GM04504 (cell line): ENCODE data around the gene VSIG10L.

Source experiments
- DNase-seq: peaks from one replicate; pipeline ENCODE4 v3.0.0-alpha.2; 2012; ENCODE audit warnings: low read depth

Gene VSIG10L

GRCh38 chr19:51317376-51317775 lies 24.6 kb downstream of the VSIG10L start:
- DNase-seq: no peak

GRCh38 chr19:51316688-51317087 lies 25.3 kb downstream of the VSIG10L start:
- DNase-seq: no peak

- no peak for DNase-seq
Observed at GRCh38 chr19:51311351-51312257, 30.3 kb downstream of the VSIG10L start, which contains the start of gene IGLON5. IGLON5 (plus strand) TSS chr19:51311644; CDS start chr19:51311848, 204 bp downstream.

GRCh38 chr19:51305479-51305878 lies 36.5 kb downstream of the VSIG10L start:
- no peak for DNase-seq

GRCh38 chr19:51301266-51301665 lies 40.7 kb downstream of the VSIG10L start:
- DNase-seq: no peak

GRCh38 chr19:51297406-51297805 lies 44.5 kb downstream of the VSIG10L start:
- no peak for DNase-seq

GRCh38 chr19:51296336-51297093 lies 45.4 kb downstream of the VSIG10L start:
- DNase-seq: no peak

GRCh38 chr19:51295382-51296126 lies 46.4 kb downstream of the VSIG10L start:
- DNase-seq: no peak

GRCh38 chr19:51294977-51295375 lies 47.0 kb downstream of the VSIG10L start:
- no peak for DNase-seq

GRCh38 chr19:51294211-51294976 lies 47.5 kb downstream of the VSIG10L start:
- DNase-seq: no peak

- no peak for DNase-seq
Observed at GRCh38 chr19:51293571-51294210, 48.2 kb downstream of the VSIG10L start.

- DNase-seq: no peak
Observed at GRCh38 chr19:51292971-51293370, 49.0 kb downstream of the VSIG10L start.

GRCh38 chr19:51289635-51290034 lies 52.3 kb downstream of the VSIG10L start:
- no peak for DNase-seq

GRCh38 chr19:51285682-51286081 lies 56.3 kb downstream of the VSIG10L start:
- DNase-seq: no peak

GRCh38 chr19:51282335-51282734 lies 59.6 kb downstream of the VSIG10L start:
- no peak for DNase-seq
